K562 (cell line): ENCODE measurements around the gene PIGQ. TPM values are rescaled to one million over a fixed set of nuclear protein-coding genes. Genes with fewer than 3 reads are reported as not detected.

ENCODE experiments used
- CBFA2T2 ChIP-seq: fragments of 450-650 bp; conservative IDR thresholded peaks from 2 replicates; pipeline ENCODE4 v1.6.1; 2017; ENCODE audit warnings: mild to moderate bottlenecking
- CCAR2 ChIP-seq: fragments of 200-400 bp; formaldehyde crosslinking; IDR thresholded peaks from 2 replicates; pipeline ENCODE4 v1.6.1; 2017; ENCODE audit warnings: mild to moderate bottlenecking, low read depth, low read length
- DEAF1 ChIP-seq: fragments of 450-650 bp; formaldehyde crosslinking; IDR thresholded peaks from 2 replicates; pipeline ENCODE4 v1.4.0; 2020; ENCODE audit warnings: mild to moderate bottlenecking, moderate library complexity
- EZH2 ChIP-seq: IDR thresholded peaks from 2 replicates; pipeline ENCODE4 v1.6.1; 2012; ENCODE audit warnings: low read depth, mild to moderate bottlenecking, inconsistent platforms, low read length, borderline replicate concordance
- MITF ChIP-seq: IDR thresholded peaks from 2 replicates; pipeline ENCODE4 v1.6.1; 2014; ENCODE audit warnings: antibody characterized with exemption
- ZBTB40 ChIP-seq, 2 experiments: fragments of 450-650 bp in 1 of 2; sonication (generic) in 1 of 2; formaldehyde crosslinking in 1 of 2; IDR thresholded peaks; 2 replicates each; pipeline versions ENCODE4 v1.7.1 to v1.9.0; 2016 to 2022; ENCODE audit warnings: inconsistent platforms in 1 of 2, mild to moderate bottlenecking in 1 of 2, missing genetic modification reagents in 1 of 2
- ZNF354B ChIP-seq: fragments of 250-450 bp; sonication (Bioruptor Pico); IDR thresholded peaks from 2 replicates; pipeline ENCODE4 v1.4.0; 2020
- polyA plus RNA-seq, 8 experiments: library from polyadenylated mRNA; depleted of rRNA in 4 of 8; stranded (reverse) in 5 of 8; unstranded in 3 of 8; fragments of >200 nt; fragmentation: Nextera tagmentation in 2 of 8; fragmentation: Illumina TruSeq in 1 of 8; extraction: Ambion mirVana in 2 of 8; extraction: Trizol in 1 of 8; gene quantifications; 2 replicates each; pipeline versions ENCODE4 v1.2.1 to v1.2.3, GENCODE V29; 2011 to 2014; ENCODE audit warnings: inconsistent platforms in 1 of 8, missing spikeins in 1 of 8
- total RNA-seq, 7 experiments: library from RNA; depleted of rRNA in 6 of 7; stranded (reverse); fragments of >200 nt in 6 of 7; fragmentation: Illumina TruSeq in 2 of 7; extraction: Trizol in 2 of 7; gene quantifications; 2 replicates each; pipeline versions ENCODE4 v1.2.1 to v1.2.3, GENCODE V29; 2011 to 2021; ENCODE audit warnings: low replicate concordance in 1 of 7

Gene PIGQ
- total and polyA plus RNA-seq, 9 of the 15 experiments (the other 6 are each of a cell fraction or from before 2014, with no cell fraction given): 0.20 to 49.6 (median 11.7) TPM

- TF ChIP-seq MITF: peak; percentile 56; the same call in 1 of the 2 replicates
- no peak for TF ChIP-seq CCAR2
- no peak for TF ChIP-seq ZNF354B
- TF ChIP-seq ZBTB40 (IDR thresholded peaks at IDR 0.05): no peak
- TF ChIP-seq ZBTB40 (CRISPR knock-in tag; IDR thresholded peaks at IDR 0.05): no peak
- no peak for TF ChIP-seq EZH2
- no peak for TF ChIP-seq DEAF1 (CRISPR knock-in tag)
- TF ChIP-seq CBFA2T2: peak; percentile 32
Observed at GRCh38 chr16:566475-567372, 3.0 kb upstream of the PIGQ start, which contains the start of gene NHLRC4 (continued).
